GM10847 (cell line): ENCODE data around the gene RAPGEF5.

Experiments used
- POLR2A ChIP-seq: IDR thresholded peaks from 2 replicates; pipeline ENCODE4 v1.6.1; 2011; ENCODE audit not compliant: insufficient read length; ENCODE audit errors: extremely low read depth

Gene RAPGEF5

DNA sequence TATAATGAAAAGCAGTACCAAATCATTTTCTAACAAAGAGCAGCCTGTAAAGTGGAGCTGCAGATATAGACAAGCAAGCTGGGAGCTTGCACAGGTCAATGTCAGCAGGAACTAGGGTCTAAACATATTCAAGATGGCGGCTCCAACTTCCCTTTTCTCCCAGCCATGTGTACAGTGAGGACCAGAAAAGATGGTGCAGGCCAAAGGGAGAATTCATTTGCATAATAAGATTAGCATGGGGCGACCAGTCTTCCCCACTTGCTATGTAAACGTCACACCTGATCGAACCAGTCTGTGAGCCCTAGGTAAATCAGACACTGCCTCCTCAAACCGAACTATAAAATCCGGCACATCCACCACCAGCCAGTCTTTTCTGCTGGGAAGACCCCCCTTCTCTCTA, 4.4 kb upstream of the RAPGEF5 start:
- no peak for TF ChIP-seq POLR2A

DNA sequence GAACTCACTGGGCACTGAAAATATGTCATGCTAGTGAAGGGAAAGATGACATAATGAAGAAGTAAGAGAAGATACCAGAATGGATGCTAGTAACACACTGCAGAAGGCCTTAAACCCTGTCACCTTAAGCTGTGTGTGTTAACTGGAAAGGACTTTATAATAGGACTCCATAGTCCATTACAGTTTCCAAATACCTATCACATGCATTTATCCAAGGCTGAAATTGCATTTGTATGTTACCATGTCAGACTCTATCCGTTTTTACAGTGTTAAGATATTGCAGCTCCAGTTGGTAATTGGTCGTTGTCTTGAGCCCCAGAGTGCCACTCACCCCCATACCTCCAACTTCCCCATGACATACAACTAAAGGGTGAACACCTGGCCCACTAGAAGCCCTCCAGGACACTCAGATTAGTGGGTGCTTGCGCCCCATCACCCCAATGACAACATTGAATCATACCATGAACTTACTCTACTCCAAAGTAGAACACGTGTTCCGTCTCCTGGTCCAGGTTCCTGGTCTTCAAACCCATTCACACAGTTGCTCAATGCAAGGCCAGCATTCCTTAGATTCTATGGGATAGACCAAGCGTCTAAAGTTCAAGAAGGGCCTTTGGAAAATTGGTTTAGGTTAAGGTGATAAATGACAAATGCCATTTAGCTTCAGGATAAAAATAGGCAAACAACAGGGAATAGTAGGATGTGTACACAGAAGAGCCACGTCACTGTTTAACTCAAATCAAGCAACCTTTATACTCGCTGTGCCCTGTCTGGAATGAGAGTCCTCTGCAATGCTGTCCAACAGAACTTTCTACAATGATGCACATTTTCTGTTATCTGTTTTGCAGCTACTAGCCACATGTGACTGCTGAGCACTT, 2.1 kb upstream of the RAPGEF5 start:
- TF ChIP-seq POLR2A, result no peak

DNA sequence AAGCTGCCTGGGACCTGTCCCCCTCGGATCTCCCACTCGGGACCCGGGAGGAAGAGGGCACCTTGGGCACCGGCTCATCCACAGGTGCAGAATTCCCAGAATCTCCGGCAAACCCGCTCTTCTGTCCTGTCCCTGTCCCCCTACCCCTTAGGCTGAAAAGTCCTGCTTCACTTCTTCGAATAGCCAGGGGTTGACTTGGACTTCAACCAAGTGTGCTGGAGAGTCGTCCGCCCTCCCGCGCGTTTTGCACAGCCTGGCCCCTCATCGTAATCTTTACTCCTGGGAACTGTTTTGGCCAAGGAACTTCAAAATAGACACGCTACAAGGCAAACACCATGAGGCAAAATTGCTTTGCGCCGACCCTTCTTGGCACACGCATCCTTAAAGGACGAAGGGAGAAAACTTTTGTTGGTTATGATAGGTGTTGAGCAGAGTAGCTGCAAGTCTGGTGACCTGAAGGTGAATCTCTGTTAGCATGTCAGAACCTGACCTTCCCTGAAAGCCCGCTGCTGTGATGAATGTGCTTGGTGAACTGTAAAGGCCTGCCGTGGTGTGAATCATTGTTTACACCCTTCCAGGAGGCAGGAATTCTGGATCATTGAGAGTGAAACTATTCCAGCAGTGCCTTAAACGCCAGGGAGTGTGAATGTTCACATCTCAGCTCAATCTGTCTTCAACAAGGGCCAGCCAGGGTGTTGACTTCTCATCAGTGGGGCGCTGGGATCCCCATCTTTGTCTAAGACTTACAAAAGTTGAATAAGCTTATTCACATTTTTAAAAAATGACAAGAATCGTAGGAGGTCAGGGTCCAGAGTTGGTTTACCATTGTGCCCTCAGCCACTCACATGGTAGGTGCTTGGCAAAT, 589 bp upstream of the RAPGEF5 start:
- TF ChIP-seq POLR2A, result no peak

DNA sequence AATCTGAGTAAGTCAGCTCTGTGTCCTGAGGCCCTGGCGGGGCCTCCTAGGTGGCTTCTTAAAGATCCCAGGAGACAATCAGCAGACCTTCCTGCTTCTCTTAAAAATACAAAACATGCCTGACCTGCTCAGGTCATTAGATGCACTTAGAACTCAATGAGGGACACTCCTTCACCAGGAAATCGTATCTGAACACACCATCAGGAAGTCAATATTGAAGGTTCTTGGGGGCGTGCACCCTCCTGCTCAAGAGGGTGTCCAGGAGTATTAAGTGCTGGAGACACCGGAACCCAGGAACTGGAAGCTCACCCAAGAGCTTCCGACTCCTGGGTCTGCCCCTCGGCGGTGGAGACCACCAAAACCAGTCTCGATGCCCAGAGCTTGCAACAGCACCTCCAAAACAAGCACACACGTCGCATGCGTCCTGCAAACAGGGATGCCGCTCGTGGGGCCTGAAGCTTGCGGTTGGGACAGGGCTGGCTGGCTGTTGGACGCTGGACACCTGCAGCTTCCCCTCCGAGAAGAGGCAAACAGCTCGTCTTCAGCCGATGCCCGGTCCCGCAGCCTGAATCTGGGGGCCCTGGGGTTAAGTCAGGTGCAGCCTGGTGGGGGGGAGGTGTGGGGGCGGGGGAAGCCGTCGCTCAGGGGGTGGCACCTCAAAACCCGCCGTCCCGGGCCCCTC, 803 bp downstream of the RAPGEF5 start:
- no peak for TF ChIP-seq POLR2A

DNA sequence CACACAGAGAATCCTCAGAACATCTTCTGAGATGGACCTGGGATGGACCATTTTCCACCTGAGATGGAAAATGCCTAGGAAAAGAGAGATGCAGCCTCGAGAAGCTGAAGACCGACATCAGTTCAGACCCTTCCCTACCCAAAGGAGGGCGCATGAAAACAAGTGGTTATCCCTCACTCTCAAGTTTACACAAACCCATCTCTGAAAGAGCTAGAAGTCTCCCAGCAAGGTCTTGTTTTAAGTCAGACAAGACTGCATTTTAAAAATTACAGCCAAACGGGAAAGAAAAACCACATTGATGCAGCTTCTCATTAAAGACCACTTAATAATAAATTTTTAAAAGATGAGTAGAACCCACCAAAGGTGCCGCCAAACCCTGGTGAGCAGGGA, 1.3 kb downstream of the RAPGEF5 start:
- TF ChIP-seq POLR2A, result no peak

DNA sequence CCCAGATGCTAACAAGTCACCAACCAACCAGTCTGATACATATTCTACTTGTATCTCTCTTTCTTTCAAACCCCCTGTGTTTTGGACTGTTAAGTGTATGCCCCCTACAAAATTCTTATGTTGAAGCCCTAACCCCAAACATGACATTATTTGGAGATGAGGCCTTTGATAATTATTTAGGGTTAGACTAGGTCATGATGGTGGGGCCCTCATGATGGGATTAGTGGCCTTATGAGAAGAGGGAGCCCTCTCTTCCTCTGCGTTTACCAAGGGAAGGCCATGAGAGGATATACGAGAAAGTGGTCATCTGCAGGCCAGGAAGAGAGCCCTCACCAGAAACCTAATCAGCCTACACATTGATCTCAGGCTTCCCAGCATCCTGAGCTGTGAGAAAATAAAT, 2.5 kb downstream of the RAPGEF5 start:
- TF ChIP-seq POLR2A, result no peak

DNA sequence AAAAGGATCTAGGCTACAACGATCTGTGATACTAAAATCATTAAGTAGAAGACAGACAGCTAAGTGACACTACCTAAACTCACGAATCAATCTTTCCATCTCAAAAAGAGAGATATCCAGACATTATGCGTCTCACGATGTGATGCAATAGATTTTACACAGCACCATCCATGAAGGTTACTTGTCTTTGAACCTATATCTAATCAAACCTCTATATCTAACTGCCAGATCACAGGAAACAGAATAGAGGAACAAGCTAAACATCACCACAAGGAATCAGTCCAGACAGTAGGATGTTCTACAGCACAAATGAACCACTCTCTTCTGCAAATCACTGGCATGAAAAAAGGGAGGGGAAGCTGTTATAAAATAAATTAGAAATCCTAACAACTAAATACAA, 4.1 kb downstream of the RAPGEF5 start:
- TF ChIP-seq POLR2A, result no peak

DNA sequence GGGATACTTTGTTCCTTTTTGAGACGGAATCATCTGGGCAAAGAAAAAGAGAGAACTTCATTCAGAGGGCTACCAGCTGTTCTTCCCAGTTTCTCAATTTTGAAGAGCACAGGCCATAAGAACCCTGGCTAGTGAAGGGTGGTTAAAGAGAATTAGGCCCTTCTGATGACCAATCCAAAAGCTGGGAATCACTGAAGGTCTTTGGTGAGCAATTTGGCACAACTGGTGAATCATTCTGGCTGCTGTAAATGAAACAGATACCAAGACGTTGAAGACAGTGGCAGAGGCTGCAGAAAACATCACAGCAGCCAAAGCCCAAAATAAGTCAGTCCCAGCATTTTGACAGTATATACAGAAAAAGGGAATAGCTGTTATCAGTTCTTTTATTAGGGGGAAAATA, 5.1 kb downstream of the RAPGEF5 start:
- TF ChIP-seq POLR2A, result no peak

DNA sequence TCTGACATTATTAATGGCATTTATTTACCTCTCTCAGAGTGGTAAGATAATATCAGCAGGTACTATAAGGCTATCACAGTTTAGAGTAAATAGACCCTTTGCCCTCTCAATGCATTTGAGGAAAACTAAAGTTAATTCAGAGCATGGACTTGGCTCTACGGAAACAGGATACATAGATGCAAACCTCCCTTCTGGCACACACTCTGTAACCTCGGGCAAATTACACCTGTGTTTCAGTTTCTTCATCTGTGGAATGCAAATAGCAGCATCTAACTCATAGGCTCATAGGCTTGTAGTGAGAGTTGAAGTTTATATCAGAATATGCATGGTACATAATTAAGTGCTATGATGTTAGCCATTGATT, 5.6 kb downstream of the RAPGEF5 start:
- no peak for TF ChIP-seq POLR2A

DNA sequence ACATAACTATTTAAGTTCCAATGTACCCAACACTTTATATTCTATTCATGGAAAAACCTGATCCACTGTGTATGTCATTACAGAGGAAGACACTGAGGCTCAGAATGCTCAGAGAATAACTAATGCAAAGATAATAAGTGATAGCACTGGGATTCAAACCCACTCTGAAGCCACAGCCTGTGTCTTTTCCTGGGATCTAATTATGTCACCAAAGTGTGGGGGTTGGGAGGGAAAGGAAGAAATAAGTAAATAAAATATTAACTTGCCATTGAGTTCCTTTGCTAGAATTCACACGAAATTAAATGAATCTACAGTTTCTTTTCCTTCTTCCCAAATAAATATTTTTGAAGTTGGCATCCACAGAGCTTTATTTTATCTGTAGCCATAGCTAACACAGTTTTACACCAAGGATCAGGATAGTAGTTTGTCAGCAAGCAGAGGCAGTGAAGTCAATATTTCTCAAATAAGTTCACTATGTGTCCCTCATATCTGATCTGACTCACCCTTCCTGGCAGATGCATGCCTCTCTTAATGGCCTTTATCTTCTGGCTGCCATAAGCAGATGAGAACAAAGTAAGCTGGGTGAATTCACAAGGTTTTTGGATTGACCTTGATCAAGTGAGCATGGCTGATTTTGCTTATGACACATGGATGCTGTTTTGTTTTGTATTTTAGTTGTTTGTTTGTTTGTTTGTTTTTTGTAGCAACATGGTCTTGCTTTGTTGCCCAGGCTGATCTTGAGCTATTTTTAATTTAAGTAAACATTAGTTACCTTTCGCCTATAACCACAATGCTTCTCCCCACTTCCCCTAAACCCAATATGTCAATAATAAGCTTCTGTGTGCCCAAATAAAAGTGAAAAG, 6.3 kb downstream of the RAPGEF5 start:
- no peak for TF ChIP-seq POLR2A

DNA sequence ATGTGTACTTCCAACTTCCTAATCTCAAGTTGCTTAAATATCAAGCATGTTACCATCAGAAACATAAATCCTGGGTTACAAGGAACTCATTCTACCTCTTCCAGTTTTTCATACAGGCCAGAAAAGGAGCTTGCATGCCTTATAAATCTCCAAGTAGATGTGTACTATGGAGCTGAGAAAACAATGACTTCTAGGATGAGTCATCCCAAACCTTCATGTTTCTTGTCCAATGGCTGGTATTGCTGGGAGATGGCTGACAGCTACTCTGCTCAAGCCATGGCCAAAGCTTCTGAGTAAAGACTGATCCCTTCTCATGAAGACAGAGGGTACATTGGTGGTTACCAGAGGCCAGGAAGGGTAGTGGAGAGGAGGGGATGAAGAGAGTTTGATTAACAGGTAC, 8.6 kb downstream of the RAPGEF5 start:
- TF ChIP-seq POLR2A, result no peak

DNA sequence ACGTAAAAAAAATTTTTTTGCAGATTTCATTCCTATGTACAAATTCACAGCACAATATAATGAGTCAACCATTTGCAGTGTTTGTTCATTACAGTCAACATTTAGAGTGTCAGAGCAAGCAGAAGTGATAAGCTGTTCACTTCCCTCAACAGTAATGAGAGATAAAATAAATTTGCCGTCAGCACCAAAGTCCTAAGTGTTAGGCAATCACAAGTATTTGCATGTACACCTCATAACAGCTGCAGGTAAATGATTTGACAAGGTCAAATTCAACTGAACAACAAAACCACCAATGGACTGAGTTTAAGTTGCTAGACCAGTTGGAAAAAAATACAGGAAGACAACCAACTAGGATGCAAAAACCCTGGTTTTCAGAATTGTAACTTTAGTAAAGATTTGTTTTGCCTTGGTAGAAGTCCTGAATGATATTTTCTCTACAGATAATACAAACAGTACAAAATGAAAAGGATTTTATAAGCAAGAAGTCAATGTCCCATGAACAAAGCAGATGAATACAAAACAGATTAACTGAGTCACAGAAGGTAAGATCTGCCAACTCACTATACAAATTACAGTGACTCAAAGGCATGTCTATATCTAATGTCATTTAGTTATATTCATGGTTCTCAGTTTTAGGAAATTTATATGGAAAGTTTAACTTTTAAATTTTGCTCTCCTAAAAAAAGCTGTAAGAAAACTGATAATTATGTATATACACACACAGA, 10.4 kb downstream of the RAPGEF5 start:
- no peak for TF ChIP-seq POLR2A

DNA sequence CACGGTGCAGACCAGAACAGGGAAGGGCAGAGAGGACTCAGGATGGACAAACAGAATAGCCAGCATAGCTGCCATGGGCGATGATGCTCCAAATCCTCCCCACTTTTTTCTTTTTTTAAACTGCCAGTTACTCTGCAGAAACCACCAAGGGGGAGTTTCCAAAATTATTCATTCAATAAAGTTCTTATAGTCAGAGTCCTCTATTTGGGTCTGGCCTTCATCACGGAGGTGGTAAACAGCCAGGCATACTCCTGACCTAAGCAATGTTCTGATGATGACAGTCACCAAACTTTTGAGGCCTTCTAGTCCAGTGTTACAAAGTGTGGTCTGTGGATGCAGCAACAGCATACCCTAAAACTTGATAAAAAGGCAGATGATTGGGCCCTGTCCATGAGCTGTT, 12.3 kb downstream of the RAPGEF5 start:
- TF ChIP-seq POLR2A, result no peak

DNA sequence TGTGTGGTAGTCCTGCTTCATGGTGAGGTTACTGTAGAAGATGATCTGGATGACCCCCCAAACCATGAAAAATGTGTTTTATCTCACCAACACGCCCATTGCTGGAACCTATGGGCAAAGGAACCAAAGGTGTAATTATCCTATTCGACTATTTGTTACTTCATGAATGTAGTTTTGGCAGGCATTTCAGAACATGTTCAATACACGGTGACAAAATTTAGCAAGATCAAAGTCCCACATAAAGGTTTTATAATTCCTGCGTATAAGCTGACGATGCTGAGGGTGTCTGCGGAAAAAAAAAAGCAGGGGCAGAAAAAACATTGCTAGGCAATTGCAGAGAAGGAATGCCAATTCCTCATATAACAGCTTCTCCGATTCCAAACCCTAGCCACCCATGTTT, 13.3 kb downstream of the RAPGEF5 start:
- no peak for TF ChIP-seq POLR2A
